WTC11 (cell line): ENCODE measurements around the gene TMEM198. TPM values are rescaled to one million over a fixed set of nuclear protein-coding genes. Genes with fewer than 3 reads are reported as not detected.

Experiments
- GRHL2 ChIP-seq: fragments of 250-450 bp; sonication (Bioruptor Pico); IDR thresholded peaks from 2 replicates; pipeline ENCODE4 v1.8.0; 2022; ENCODE audit warnings: mild to moderate bottlenecking, moderate library complexity; ENCODE audit not compliant: insufficient replicate concordance, severe bottlenecking
- ZNF396 ChIP-seq: fragments of 250-450 bp; sonication (Bioruptor Pico); IDR thresholded peaks from 2 replicates; pipeline ENCODE4 v1.8.0; 2021; ENCODE audit warnings: mild to moderate bottlenecking, moderate library complexity, borderline replicate concordance
- ZNF423 ChIP-seq: fragments of 250-450 bp; sonication (Bioruptor Pico); IDR thresholded peaks from 2 replicates; pipeline ENCODE4 v2.1.2; 2022; ENCODE audit warnings: mild to moderate bottlenecking, moderate library complexity
- ZNF671 ChIP-seq: fragments of 250-450 bp; sonication (Bioruptor Pico); IDR thresholded peaks from 2 replicates; pipeline ENCODE4 v1.8.0; 2021; ENCODE audit warnings: mild to moderate bottlenecking
- microRNA-seq: library from miRNA; unstranded; fragments of <30 nt; microRNA quantifications from one replicate; pipeline ENCODE4 v1.2.0, GENCODE V29; 2022; ENCODE audit warnings: borderline number of aligned reads
- total RNA-seq: library from RNA; stranded (reverse); gene quantifications from 3 replicates; pipeline ENCODE4 v1.2.3, GENCODE V29; 2021
- TF ChIP-seq, protein P1 (sequence below): sonication (generic); formaldehyde crosslinking; IDR thresholded peaks from 2 replicates; pipeline ENCODE4 v1.8.0; 2023; ENCODE audit warnings: missing genetic modification reagents, mild to moderate bottlenecking, borderline replicate concordance
- TF ChIP-seq, protein P2 (sequence below): sonication (generic); formaldehyde crosslinking; IDR thresholded peaks from 2 replicates; pipeline ENCODE4 v1.8.1; 2022; ENCODE audit warnings: mild to moderate bottlenecking, moderate library complexity, missing genetic modification reagents
- TF ChIP-seq, protein P3 (sequence below): sonication (generic); formaldehyde crosslinking; IDR thresholded peaks from 2 replicates; pipeline ENCODE4 v1.8.1; 2023; ENCODE audit warnings: mild to moderate bottlenecking, missing genetic modification reagents, moderate library complexity

Gene TMEM198
- total RNA-seq, 1 experiment from 2014 or later: 7.1 TPM

DNA sequence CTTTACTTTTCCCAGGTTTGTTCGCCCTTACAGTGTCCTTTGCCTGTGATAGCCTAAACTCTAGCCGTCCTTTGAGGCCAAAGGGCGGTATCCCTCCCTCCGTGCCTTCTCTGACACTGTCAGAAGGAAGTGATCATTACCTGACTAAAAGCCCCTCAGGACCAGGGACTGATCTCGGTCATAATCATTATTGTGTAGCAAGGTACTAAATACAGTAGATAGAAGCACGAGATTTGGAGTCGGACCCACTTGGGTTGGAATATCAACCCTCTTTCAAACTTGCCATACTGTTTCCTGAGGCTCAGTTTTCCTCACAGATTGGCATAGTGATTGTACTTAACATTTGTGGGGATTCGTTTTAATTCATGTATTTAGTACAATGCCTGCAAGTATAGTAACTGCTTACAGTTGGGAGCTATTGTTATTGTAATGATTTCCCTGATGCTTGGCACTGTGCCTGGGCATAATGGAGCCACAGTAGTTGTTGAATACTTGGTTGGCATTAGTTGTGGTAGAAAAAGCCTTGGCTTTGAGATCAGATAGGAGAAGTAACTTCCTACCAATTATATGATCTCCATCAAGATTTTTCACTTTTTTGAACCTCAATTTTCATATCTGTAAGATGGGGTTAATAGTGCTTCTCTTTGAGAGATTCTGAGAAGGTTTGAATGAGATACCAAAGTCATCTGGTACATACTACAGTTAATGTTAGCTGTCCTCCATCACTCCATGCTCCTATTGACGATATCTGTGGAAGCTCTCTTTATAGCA is 54.7 kb downstream of the TMEM198 start (continued):
- TF ChIP-seq ZNF423 (CRISPR knock-in tag): no peak
- TF ChIP-seq, protein P1, sequence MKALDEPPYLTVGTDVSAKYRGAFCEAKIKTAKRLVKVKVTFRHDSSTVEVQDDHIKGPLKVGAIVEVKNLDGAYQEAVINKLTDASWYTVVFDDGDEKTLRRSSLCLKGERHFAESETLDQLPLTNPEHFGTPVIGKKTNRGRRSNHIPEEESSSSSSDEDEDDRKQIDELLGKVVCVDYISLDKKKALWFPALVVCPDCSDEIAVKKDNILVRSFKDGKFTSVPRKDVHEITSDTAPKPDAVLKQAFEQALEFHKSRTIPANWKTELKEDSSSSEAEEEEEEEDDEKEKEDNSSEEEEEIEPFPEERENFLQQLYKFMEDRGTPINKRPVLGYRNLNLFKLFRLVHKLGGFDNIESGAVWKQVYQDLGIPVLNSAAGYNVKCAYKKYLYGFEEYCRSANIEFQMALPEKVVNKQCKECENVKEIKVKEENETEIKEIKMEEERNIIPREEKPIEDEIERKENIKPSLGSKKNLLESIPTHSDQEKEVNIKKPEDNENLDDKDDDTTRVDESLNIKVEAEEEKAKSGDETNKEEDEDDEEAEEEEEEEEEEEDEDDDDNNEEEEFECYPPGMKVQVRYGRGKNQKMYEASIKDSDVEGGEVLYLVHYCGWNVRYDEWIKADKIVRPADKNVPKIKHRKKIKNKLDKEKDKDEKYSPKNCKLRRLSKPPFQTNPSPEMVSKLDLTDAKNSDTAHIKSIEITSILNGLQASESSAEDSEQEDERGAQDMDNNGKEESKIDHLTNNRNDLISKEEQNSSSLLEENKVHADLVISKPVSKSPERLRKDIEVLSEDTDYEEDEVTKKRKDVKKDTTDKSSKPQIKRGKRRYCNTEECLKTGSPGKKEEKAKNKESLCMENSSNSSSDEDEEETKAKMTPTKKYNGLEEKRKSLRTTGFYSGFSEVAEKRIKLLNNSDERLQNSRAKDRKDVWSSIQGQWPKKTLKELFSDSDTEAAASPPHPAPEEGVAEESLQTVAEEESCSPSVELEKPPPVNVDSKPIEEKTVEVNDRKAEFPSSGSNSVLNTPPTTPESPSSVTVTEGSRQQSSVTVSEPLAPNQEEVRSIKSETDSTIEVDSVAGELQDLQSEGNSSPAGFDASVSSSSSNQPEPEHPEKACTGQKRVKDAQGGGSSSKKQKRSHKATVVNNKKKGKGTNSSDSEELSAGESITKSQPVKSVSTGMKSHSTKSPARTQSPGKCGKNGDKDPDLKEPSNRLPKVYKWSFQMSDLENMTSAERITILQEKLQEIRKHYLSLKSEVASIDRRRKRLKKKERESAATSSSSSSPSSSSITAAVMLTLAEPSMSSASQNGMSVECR (CRISPR knock-in tag): no peak
- no peak for TF ChIP-seq ZNF396 (CRISPR knock-in tag)
- no peak for TF ChIP-seq GRHL2 (CRISPR knock-in tag)
- TF ChIP-seq ZNF671 (CRISPR knock-in tag): no peak
- TF ChIP-seq, protein P2, sequence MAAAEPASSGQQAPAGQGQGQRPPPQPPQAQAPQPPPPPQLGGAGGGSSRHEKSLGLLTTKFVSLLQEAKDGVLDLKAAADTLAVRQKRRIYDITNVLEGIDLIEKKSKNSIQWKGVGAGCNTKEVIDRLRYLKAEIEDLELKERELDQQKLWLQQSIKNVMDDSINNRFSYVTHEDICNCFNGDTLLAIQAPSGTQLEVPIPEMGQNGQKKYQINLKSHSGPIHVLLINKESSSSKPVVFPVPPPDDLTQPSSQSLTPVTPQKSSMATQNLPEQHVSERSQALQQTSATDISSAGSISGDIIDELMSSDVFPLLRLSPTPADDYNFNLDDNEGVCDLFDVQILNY (CRISPR knock-in tag): no peak
- TF ChIP-seq, protein P3, sequence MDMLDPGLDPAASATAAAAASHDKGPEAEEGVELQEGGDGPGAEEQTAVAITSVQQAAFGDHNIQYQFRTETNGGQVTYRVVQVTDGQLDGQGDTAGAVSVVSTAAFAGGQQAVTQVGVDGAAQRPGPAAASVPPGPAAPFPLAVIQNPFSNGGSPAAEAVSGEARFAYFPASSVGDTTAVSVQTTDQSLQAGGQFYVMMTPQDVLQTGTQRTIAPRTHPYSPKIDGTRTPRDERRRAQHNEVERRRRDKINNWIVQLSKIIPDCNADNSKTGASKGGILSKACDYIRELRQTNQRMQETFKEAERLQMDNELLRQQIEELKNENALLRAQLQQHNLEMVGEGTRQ (CRISPR knock-in tag): no peak
- TF ChIP-seq, all 79 proteins: peak for 0

Small RNA genes lying within 50 kb of the gene (microRNA-seq; reads per million reads assigned to microRNA genes)
- not detected for gene MIR3132

Other genes with a start within 250 kb of the TMEM198 start
- gene PTPRN, start 234.6 kb upstream of the TMEM198 start, total RNA-seq: 3.8 to 5.7 TPM (median 5.2 TPM) in 3 replicates
- not detected in 3 replicates for gene RESP18, start 211.3 kb upstream of the TMEM198 start, total RNA-seq
- gene DNPEP, start 156.1 kb upstream of the TMEM198 start, total RNA-seq: 65.8 to 70.2 TPM (median 67.6 TPM) in 3 replicates
- 1.6 to 3.5 TPM (median 2.8 TPM) in 3 replicates for gene DES, start 125.7 kb upstream of the TMEM198 start, total RNA-seq
- gene SPEG, start 109.2 kb upstream of the TMEM198 start, total RNA-seq: 55.3 to 62.7 TPM (median 57.8 TPM) in 3 replicates
- 44.2 to 51.9 TPM (median 49.5 TPM) in 3 replicates for gene GMPPA, start 45.1 kb upstream of the TMEM198 start, total RNA-seq
- gene ASIC4, start 29.5 kb upstream of the TMEM198 start, total RNA-seq: 0.79 to 1.0 TPM (median 0.80 TPM) in 3 replicates
- 84.3 to 97.0 TPM (median 84.8 TPM) in 3 replicates for gene CHPF, start 219 bp upstream of the TMEM198 start, total RNA-seq
- 159 to 221 TPM (median 213 TPM) in 3 replicates for gene OBSL1, start 27.5 kb downstream of the TMEM198 start, total RNA-seq
- 1.1 to 1.8 TPM (median 1.4 TPM) in 3 replicates for gene INHA, start 28.3 kb downstream of the TMEM198 start, total RNA-seq
- 31.3 to 39.9 TPM (median 31.9 TPM) in 3 replicates for gene STK11IP, start 53.8 kb downstream of the TMEM198 start, total RNA-seq
- 7.8 to 9.9 TPM (median 8.7 TPM) in 3 replicates for gene SLC4A3, start 83.6 kb downstream of the TMEM198 start, total RNA-seq